ENCODE results near the gene TMEM62. TPM values are rescaled to one million over a fixed set of nuclear protein-coding genes. Genes with fewer than 3 reads are reported as not detected.
"Not testable (repeated sequence)": the region's sequence is repeated elsewhere in the genome, so short reads cannot be mapped to it uniquely, and the experiment has no call there.

TMEM62 gene
- total RNA-seq, 4 donors from 2014 or later: 16.6 to 32.9 (median 21.0) TPM

DNA sequence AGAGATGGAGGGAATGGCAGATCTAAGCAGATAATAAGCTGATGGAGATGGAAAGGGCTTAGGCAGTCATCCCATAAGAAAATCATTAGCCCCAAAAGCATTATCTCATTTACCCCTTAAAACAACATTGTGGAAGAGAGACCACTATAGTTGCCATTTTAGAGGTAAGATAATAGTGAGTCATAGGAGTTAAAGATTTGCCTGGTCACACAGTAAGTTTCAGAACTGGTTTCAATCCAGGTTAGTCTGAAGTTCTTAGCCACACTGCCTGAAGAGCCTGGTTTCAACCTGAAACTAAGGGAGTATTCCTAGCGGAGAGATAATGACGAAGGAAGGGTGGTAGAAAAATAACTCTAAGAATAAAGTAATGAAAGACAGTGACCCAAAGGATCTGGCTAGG lies 14.6 kb upstream of the TMEM62 start:
- ATAC-seq (ENCODE audit: low FRiP score) (no peak), DNase-seq (ENCODE audit: low spot score) (no peak)
- TF ChIP-seq, protein P1, sequence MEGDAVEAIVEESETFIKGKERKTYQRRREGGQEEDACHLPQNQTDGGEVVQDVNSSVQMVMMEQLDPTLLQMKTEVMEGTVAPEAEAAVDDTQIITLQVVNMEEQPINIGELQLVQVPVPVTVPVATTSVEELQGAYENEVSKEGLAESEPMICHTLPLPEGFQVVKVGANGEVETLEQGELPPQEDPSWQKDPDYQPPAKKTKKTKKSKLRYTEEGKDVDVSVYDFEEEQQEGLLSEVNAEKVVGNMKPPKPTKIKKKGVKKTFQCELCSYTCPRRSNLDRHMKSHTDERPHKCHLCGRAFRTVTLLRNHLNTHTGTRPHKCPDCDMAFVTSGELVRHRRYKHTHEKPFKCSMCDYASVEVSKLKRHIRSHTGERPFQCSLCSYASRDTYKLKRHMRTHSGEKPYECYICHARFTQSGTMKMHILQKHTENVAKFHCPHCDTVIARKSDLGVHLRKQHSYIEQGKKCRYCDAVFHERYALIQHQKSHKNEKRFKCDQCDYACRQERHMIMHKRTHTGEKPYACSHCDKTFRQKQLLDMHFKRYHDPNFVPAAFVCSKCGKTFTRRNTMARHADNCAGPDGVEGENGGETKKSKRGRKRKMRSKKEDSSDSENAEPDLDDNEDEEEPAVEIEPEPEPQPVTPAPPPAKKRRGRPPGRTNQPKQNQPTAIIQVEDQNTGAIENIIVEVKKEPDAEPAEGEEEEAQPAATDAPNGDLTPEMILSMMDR (IDR thresholded peaks at IDR 0.05): no peak

GRCh38 chr15:43121863-43122262 lies 11.5 kb upstream of the TMEM62 start:
- DNase-seq (ENCODE audit: low spot score) (no peak), ATAC-seq (ENCODE audit: low FRiP score) (no peak)
- TF ChIP-seq, protein P1 (IDR thresholded peaks at IDR 0.05): no peak

GRCh38 chr15:43125100-43125661 lies 8.2 kb upstream of the TMEM62 start:
- no peak for DNase-seq (ENCODE audit: low spot score)
- no peak for ATAC-seq (ENCODE audit: low FRiP score)
- TF ChIP-seq, protein P1 (IDR thresholded peaks at IDR 0.05): no peak

- no peak for DNase-seq (ENCODE audit: low spot score)
- no peak for ATAC-seq (ENCODE audit: low FRiP score)
- TF ChIP-seq, protein P1 (IDR thresholded peaks at IDR 0.05): no peak
Measured at GRCh38 chr15:43126356-43126755, 7.0 kb upstream of the TMEM62 start.

GRCh38 chr15:43127752-43128151 lies 5.6 kb upstream of the TMEM62 start:
- TF ChIP-seq, protein P1 (IDR thresholded peaks at IDR 0.05): no peak
- DNase-seq (ENCODE audit: low spot score) (no peak), ATAC-seq (ENCODE audit: low FRiP score) (no peak)

GRCh38 chr15:43128174-43128979 lies 5.0 kb upstream of the TMEM62 start:
- ATAC-seq (ENCODE audit: low FRiP score); DNase-seq (ENCODE audit: low spot score): not testable (repeated sequence)

GRCh38 chr15:43128980-43129335 lies 4.4 kb upstream of the TMEM62 start:
- ATAC-seq (ENCODE audit: low FRiP score) (no peak), DNase-seq (ENCODE audit: low spot score) (no peak)
- TF ChIP-seq, protein P1 (IDR thresholded peaks at IDR 0.05): no peak

All from omental fat pad (tissue), 4 donors.